ENCODE results near the gene INSYN1.
"Not testable (repeated sequence)": the region's sequence is repeated elsewhere in the genome, so short reads cannot be mapped to it uniquely, and the experiment has no call there.

- TF ChIP-seq POLR2A (IDR thresholded peaks at IDR 0.05): not testable (repeated sequence)
- TF ChIP-seq, protein P1, sequence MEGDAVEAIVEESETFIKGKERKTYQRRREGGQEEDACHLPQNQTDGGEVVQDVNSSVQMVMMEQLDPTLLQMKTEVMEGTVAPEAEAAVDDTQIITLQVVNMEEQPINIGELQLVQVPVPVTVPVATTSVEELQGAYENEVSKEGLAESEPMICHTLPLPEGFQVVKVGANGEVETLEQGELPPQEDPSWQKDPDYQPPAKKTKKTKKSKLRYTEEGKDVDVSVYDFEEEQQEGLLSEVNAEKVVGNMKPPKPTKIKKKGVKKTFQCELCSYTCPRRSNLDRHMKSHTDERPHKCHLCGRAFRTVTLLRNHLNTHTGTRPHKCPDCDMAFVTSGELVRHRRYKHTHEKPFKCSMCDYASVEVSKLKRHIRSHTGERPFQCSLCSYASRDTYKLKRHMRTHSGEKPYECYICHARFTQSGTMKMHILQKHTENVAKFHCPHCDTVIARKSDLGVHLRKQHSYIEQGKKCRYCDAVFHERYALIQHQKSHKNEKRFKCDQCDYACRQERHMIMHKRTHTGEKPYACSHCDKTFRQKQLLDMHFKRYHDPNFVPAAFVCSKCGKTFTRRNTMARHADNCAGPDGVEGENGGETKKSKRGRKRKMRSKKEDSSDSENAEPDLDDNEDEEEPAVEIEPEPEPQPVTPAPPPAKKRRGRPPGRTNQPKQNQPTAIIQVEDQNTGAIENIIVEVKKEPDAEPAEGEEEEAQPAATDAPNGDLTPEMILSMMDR (IDR thresholded peaks at IDR 0.05): not testable (repeated sequence)
These were observed 39.9 kb upstream of the INSYN1 start for GRCh38 chr15:73792899-73793541.

All from stomach (tissue), 4 donors.